Measurements from ENCODE around the gene UBE2D1. TPM values are rescaled to one million over a fixed set of nuclear protein-coding genes. Genes with fewer than 3 reads are reported as not detected.

UBE2D1 gene
- total and polyA plus RNA-seq, 2 of the 4 experiments (the other 2 are of a cell fraction), result 9.1 to 9.7 TPM

GRCh38 chr10:58367069-58367468 lies 32.3 kb downstream of the UBE2D1 start:
- no peak for ATAC-seq (ENCODE audit: low read depth)
- intact Hi-C loops (cut with micrococcal nuclease), result no loop called here
- POLR2A ChIA-PET (ENCODE audit: unreplicated experiment), result no interaction called here

More at GRCh38 chr10:58367069-58367468, 32.3 kb downstream of the UBE2D1 start:
- H3K4me2 ChIP-seq (ENCODE audit: low read depth, low read length), result no peak overlapping the region
- H3K23ac ChIP-seq (ENCODE audit: low read depth, low read length), result no peak overlapping the region
- H3K14ac ChIP-seq (replicated peaks; ENCODE audit: low read depth, low read length), result no peak overlapping the region
- in situ Hi-C loops (cut with MboI; ENCODE audit: low sequenced_read_pairs), result no loop called here
- H2BK5ac ChIP-seq (ENCODE audit: low read depth, low read length, poor library complexity, severe bottlenecking), result no peak overlapping the region
- WGBS, 2 experiments (ENCODE audit: extremely low coverage in 2 of 2, insufficient read length in 1 of 2), result no CpG with 5 or more reads among the region's 3 CpGs
- BruUV-seq (replicated peaks), result no TSS peak
- H3K18ac ChIP-seq (ENCODE audit: low read depth, low read length), result no peak overlapping the region
- H2BK20ac ChIP-seq (ENCODE audit: low read depth, low read length), result no peak overlapping the region
- dilution Hi-C loops (cut with HindIII; ENCODE audit: low sequenced_read_pairs, unreplicated experiment), result no loop called here
- H2BK120ac ChIP-seq (ENCODE audit: low read depth, low read length), result no peak overlapping the region
- 0 out of 2 replicates have a peak, but pooled peaks cover 1% of the 10 kb centered on the region for H3K4me1 ChIP-seq (ENCODE audit: control insufficient read depth, insufficient read depth, low read length)
- no peaks in the 10 kb centered on the region for H3K27me3 ChIP-seq (ENCODE audit: control insufficient read depth, insufficient read depth, low read length)
- no peak overlapping the region for H3K4me3 ChIP-seq (ENCODE audit: insufficient read depth, low read depth, low read length)
- DNase-seq, result no peak
- no peak overlapping the region for H2AK9ac ChIP-seq (replicated peaks; ENCODE audit: low read depth, low read length, poor library complexity)
- H4K8ac ChIP-seq (ENCODE audit: low read depth in 2 of 2, low read length in 2 of 2), result no peak overlapping the region
- H3K9me3 ChIP-seq (ENCODE audit: control insufficient read depth, insufficient read depth, low read length), result no peaks in the 10 kb centered on the region
- H4K91ac ChIP-seq (ENCODE audit: insufficient read depth, low read depth, low read length), result no peak overlapping the region
- no peaks in the 10 kb centered on the region for H4K20me1 ChIP-seq (ENCODE audit: insufficient read depth, low read length)
- no peak overlapping the region for H3K27ac ChIP-seq (ENCODE audit: insufficient read depth, low read length)
- CTCF ChIA-PET, result interaction anchor here (0.7 to 0.9 kb wide), 2 partner anchors 16 to 17 kb away, joined by 3 to 4 read pairs; no protein-coding TSS in a partner anchor
- H4K5ac ChIP-seq (ENCODE audit: low read depth, low read length), result no peak overlapping the region
- no peak overlapping the region for H2AFZ ChIP-seq (replicated peaks; ENCODE audit: low read length, poor library complexity)
- TF ChIP-seq MAFK (IDR thresholded peaks at IDR 0.05; ENCODE audit: low read depth, low read length), result no peak
- TF ChIP-seq RFX5 (IDR thresholded peaks at IDR 0.05; ENCODE audit: low read depth, low read length), result no peak
- no peak for TF ChIP-seq RCOR1 (IDR thresholded peaks at IDR 0.05; ENCODE audit: insufficient replicate concordance, low read length)
- H3K4ac ChIP-seq (ENCODE audit: low read depth, low read length), result no peak overlapping the region
- H3K36me3 ChIP-seq (ENCODE audit: control insufficient read depth, insufficient read depth, low read length), result no peaks in the 10 kb centered on the region; the same call in 1 of the 2 replicates
- H3K9ac ChIP-seq (ENCODE audit: low read depth, low read length), result no peak overlapping the region
- H2BK15ac ChIP-seq (ENCODE audit: low read depth, low read length), result no peak overlapping the region
- H3K9me1 ChIP-seq (ENCODE audit: insufficient read depth, low read length), result peaks cover 2% of the 10 kb centered on the region
- H2AK5ac ChIP-seq (ENCODE audit: low read depth, low read length), result no peak overlapping the region
- peaks cover 0 to 2% of the 10 kb centered on the region in 2 experiments; a peak in 2 of 4 replicates for H3K79me1 ChIP-seq (ENCODE audit: low read depth in 1 of 2, low read length in 2 of 2)
- H3K56ac ChIP-seq (ENCODE audit: extremely low read depth, insufficient read depth, low read length), result no peak overlapping the region
